ENCODE results near the gene MAP6D1. TPM values are rescaled to one million over a fixed set of nuclear protein-coding genes. Genes with fewer than 3 reads are reported as not detected.
"Not testable (repeated sequence)": the region's sequence is repeated elsewhere in the genome, so short reads cannot be mapped to it uniquely, and the experiment has no call there.

The MAP6D1 gene
- total RNA-seq, 1 donor from 2014 or later, result 4.2 TPM

- Mint-ChIP-seq H3K36me3 (ENCODE audit: unreplicated experiment) (peaks cover 47% of the 10 kb centered on the region), H3K4me3 (ENCODE audit: unreplicated experiment) (no peak overlapping the region), H3K27me3 (ENCODE audit: unreplicated experiment) (no peaks in the 10 kb centered on the region), H3K27ac (ENCODE audit: unreplicated experiment) (no peak overlapping the region), H3K4me1 (ENCODE audit: unreplicated experiment) (no peaks in the 10 kb centered on the region), H3K9me3 (ENCODE audit: unreplicated experiment) (no peaks in the 10 kb centered on the region)
- DNase-seq (ENCODE audit: extremely low spot score, unreplicated experiment), result no peak
- no peak for TF ChIP-seq CTCF (IDR thresholded peaks at IDR 0.05)
Measured at GRCh38 chr3:183796372-183796771, 29.0 kb downstream of the MAP6D1 start.

GRCh38 chr3:183794452-183794851 lies 30.9 kb downstream of the MAP6D1 start:
- no peaks in the 10 kb centered on the region for H3K9me3 Mint-ChIP-seq (ENCODE audit: unreplicated experiment)
- H3K4me3 Mint-ChIP-seq (ENCODE audit: unreplicated experiment), result no peak overlapping the region
- no peak overlapping the region for H3K27ac Mint-ChIP-seq (ENCODE audit: unreplicated experiment)
- no peak for TF ChIP-seq CTCF (IDR thresholded peaks at IDR 0.05)
- H3K36me3 Mint-ChIP-seq (ENCODE audit: unreplicated experiment), result peaks cover 50% of the 10 kb centered on the region
- no peak for DNase-seq (ENCODE audit: extremely low spot score, unreplicated experiment)
- H3K4me1 Mint-ChIP-seq (ENCODE audit: unreplicated experiment), result no peaks in the 10 kb centered on the region
- H3K27me3 Mint-ChIP-seq (ENCODE audit: unreplicated experiment), result no peaks in the 10 kb centered on the region

- Mint-ChIP-seq H3K27me3 (ENCODE audit: unreplicated experiment) (no peaks in the 10 kb centered on the region), H3K4me3 (ENCODE audit: unreplicated experiment) (no peak overlapping the region), H3K9me3 (ENCODE audit: unreplicated experiment) (no peaks in the 10 kb centered on the region), H3K27ac (ENCODE audit: unreplicated experiment) (no peak overlapping the region), H3K36me3 (ENCODE audit: unreplicated experiment) (peaks cover 50% of the 10 kb centered on the region), H3K4me1 (ENCODE audit: unreplicated experiment) (no peaks in the 10 kb centered on the region)
- no peak for TF ChIP-seq CTCF (IDR thresholded peaks at IDR 0.05)
- DNase-seq (ENCODE audit: extremely low spot score, unreplicated experiment), result no peak
Measured at GRCh38 chr3:183792976-183793375, 32.4 kb downstream of the MAP6D1 start.

DNA sequence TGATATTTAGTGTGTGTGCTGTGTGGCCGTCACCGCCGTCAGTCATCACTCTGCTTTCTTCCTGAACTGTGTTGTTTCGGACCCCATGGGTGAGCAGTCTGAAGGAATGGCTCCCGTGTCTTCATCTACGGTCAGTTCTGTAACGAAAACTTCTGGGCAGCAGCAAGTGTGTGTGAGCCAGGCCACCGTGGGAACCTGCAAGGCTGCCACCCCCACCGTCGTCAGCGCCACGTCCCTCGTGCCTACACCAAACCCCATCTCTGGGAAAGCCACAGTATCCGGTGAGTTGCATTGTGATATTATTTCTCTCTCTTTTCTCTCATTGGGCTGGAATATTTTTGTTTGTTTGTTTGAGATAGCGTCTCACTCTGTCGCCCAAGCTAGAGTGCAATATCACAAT lies 34.7 kb downstream of the MAP6D1 start:
- TF ChIP-seq CTCF (IDR thresholded peaks at IDR 0.05), result no peak
- Mint-ChIP-seq H3K4me3 (ENCODE audit: unreplicated experiment) (no peak overlapping the region), H3K36me3 (ENCODE audit: unreplicated experiment) (peaks cover 62% of the 10 kb centered on the region), H3K27me3 (ENCODE audit: unreplicated experiment) (no peaks in the 10 kb centered on the region), H3K9me3 (ENCODE audit: unreplicated experiment) (no peaks in the 10 kb centered on the region), H3K27ac (ENCODE audit: unreplicated experiment) (no peak overlapping the region), H3K4me1 (ENCODE audit: unreplicated experiment) (no peaks in the 10 kb centered on the region)
- no peak for DNase-seq (ENCODE audit: extremely low spot score, unreplicated experiment)

GRCh38 chr3:183789826-183790225 lies 35.6 kb downstream of the MAP6D1 start:
- no peak overlapping the region for H3K27ac Mint-ChIP-seq (ENCODE audit: unreplicated experiment)
- TF ChIP-seq CTCF (IDR thresholded peaks at IDR 0.05), result no peak
- DNase-seq (ENCODE audit: extremely low spot score, unreplicated experiment), result no peak
- H3K4me1 Mint-ChIP-seq (ENCODE audit: unreplicated experiment), result no peaks in the 10 kb centered on the region
- no peak overlapping the region for H3K4me3 Mint-ChIP-seq (ENCODE audit: unreplicated experiment)
- peaks cover 63% of the 10 kb centered on the region for H3K36me3 Mint-ChIP-seq (ENCODE audit: unreplicated experiment)
- H3K27me3 Mint-ChIP-seq (ENCODE audit: unreplicated experiment), result no peaks in the 10 kb centered on the region
- no peaks in the 10 kb centered on the region for H3K9me3 Mint-ChIP-seq (ENCODE audit: unreplicated experiment)

DNA sequence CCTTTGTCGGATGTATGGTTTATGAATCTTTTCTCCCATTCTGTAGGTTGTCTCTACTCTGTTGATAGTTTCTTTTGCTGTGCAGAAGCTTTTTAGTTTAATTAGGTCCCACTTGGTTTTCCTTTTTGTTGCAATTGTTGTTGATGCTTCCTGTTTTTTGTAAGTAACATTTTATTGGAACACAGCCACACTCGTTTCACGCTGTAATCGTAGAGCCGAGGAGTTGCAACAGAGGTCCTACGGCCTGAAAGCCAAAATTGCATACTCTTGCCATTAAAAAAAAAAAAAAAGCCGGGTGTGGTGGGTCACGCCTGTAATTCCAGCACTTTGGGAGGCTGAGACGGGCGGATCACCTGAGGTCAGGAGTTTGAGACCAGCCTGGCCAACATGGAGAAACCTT lies 40.9 kb downstream of the MAP6D1 start:
- not testable (repeated sequence) for H3K27ac Mint-ChIP-seq (ENCODE audit: unreplicated experiment); DNase-seq (ENCODE audit: extremely low spot score, unreplicated experiment); H3K27me3 Mint-ChIP-seq (ENCODE audit: unreplicated experiment); H3K4me3 Mint-ChIP-seq (ENCODE audit: unreplicated experiment); H3K9me3 Mint-ChIP-seq (ENCODE audit: unreplicated experiment)
- peaks cover 10% of the 10 kb centered on the region for H3K4me1 Mint-ChIP-seq (ENCODE audit: unreplicated experiment)
- H3K36me3 Mint-ChIP-seq (ENCODE audit: unreplicated experiment), result peaks cover 56% of the 10 kb centered on the region
